Thyroid gland (tissue), 4 donors: ENCODE data around the gene CD300LG. TPM values are rescaled to one million over a fixed set of nuclear protein-coding genes. Genes with fewer than 3 reads are reported as not detected.

ENCODE experiments used
- DNase-seq, 2 donors: peaks; one replicate each; pipeline ENCODE4 v3.0.0-alpha.2; 2019
- H3K27ac ChIP-seq, 3 donors: fragments of 200-600 bp; sonication (generic); 1 replicate in 2 of 3; 2 replicates in 1 of 3; pipeline ENCODE4 v1.5.1; 2016 to 2019; ENCODE audit warnings: mild to moderate bottlenecking in 1 of 3, moderate library complexity in 1 of 3
- H3K27me3 ChIP-seq: fragments of 200-600 bp; sonication (generic); one replicate; pipeline ENCODE4 v1.5.1; 2019
- H3K36me3 ChIP-seq, 2 donors: fragments of 200-600 bp; sonication (generic); one replicate each; pipeline ENCODE4 v1.5.1; 2016 to 2019
- H3K4me1 ChIP-seq, 2 donors: fragments of 200-600 bp; sonication (generic); one replicate each; pipeline ENCODE4 v1.5.1; 2017 to 2019
- H3K4me3 ChIP-seq, 3 donors: fragments of 200-600 bp; sonication (generic); replicated peaks in 1 of 3; 1 replicate in 2 of 3; 2 replicates in 1 of 3; pipeline ENCODE4 v1.5.1; 2016; ENCODE audit warnings: mild to moderate bottlenecking in 1 of 3
- H3K9me3 ChIP-seq: fragments of 200-600 bp; sonication (generic); one replicate; pipeline ENCODE4 v1.5.1; 2017
- CTCF ChIP-seq, 6 experiments: fragments of 200-600 bp in 3 of 6; fragments of 450-650 bp in 3 of 6; sonication (generic) in 3 of 6; IDR thresholded peaks; one replicate each; pipeline ENCODE4 v1.5.1; 2016 to 2019; ENCODE audit warnings: antibody characterized with exemption in 6 of 6, mild to moderate bottlenecking in 2 of 6, inconsistent platforms in 1 of 6, moderate library complexity in 1 of 6
- POLR2A ChIP-seq, 2 donors: fragments of 450-650 bp; IDR thresholded peaks; one replicate each; pipeline ENCODE4 v1.6.1; 2017; ENCODE audit warnings: antibody characterized with exemption in 2 of 2, mild to moderate bottlenecking in 2 of 2, moderate library complexity in 1 of 2
- WGBS, 2 donors: methylation state at CpG; one replicate each; pipeline ENCODE4 v1.1.5; 2017; 5-methylcytosine and 5-hydroxymethylcytosine counted together
- intact Hi-C: fragments of 100-400 bp; cut with DNase I; formaldehyde crosslinking; loops from one replicate; pipeline ENCODE4 v1.15.1; 2023
- total RNA-seq, 4 donors: library from RNA; depleted of rRNA; stranded (reverse); fragments of >200 nt; gene quantifications; one replicate each; pipeline ENCODE4 v1.2.3, GENCODE V29; 2016

The CD300LG gene
- total RNA-seq, 4 donors from 2014 or later = 1.5 to 22.5 (median 2.2) TPM

GRCh38 chr17:43898446-43898845, 51.5 kb downstream of the CD300LG start:
- WGBS, 2 donors = 50 to 80% methylated on average over 1 of the region's 1 CpG
- H3K9me3 ChIP-seq = no peaks in the 10 kb centered on the region
- TF ChIP-seq POLR2A (IDR thresholded peaks at IDR 0.05) (no peak), CTCF (IDR thresholded peaks at IDR 0.05) (no peak)

GRCh38 chr17:43900183-43900857, 53.3 kb downstream of the CD300LG start:
- peak; percentile 86 to 87 for DNase-seq
- WGBS, 2 donors = 5 to 11% methylated on average over 7 to 10 of the region's 31 CpGs
- intact Hi-C loops = loop anchor here (10.0 kb wide), 1 partner anchor 224 kb away; the partner anchor contains the start of gene HDAC5
- TF ChIP-seq CTCF (IDR thresholded peaks at IDR 0.05) (no peak), POLR2A (IDR thresholded peaks at IDR 0.05) (no peak)
- Histone ChIP-seq H3K9me3 (no peaks in the 10 kb centered on the region), H3K36me3 (no peaks in the 10 kb centered on the region), H3K4me3 (peak overlapping the region in 2 of 3 donors; percentile 14 to 23), H3K27ac (no peak overlapping the region), H3K4me1 (peaks cover 7 to 17% of the 10 kb centered on the region in 2 donors), H3K27me3 (no peaks in the 10 kb centered on the region)

More at GRCh38 chr17:43898446-43898845, 51.5 kb downstream of the CD300LG start:
- Histone ChIP-seq H3K27me3 (no peaks in the 10 kb centered on the region), H3K4me1 (peaks cover 7 to 16% of the 10 kb centered on the region in 2 donors), H3K4me3 (no peak overlapping the region), H3K36me3 (no peaks in the 10 kb centered on the region), H3K27ac (no peak overlapping the region)
- no peak for DNase-seq
- intact Hi-C loops = no loop called here

GRCh38 chr17:43900858-43901754, 54.1 kb downstream of the CD300LG start:
- Histone ChIP-seq H3K36me3 (no peaks in the 10 kb centered on the region), H3K27ac (no peak overlapping the region), H3K4me1 (peaks cover 7 to 25% of the 10 kb centered on the region in 2 donors), H3K27me3 (no peaks in the 10 kb centered on the region), H3K9me3 (no peaks in the 10 kb centered on the region), H3K4me3 (peak overlapping the region in 1 of 3 donors; percentile 23)
- intact Hi-C loops = loop anchor here (10.0 kb wide), 1 partner anchor 224 kb away; the partner anchor contains the start of gene HDAC5
- TF ChIP-seq CTCF (IDR thresholded peaks at IDR 0.05) (no peak), POLR2A (IDR thresholded peaks at IDR 0.05) (no peak)
- 21 to 31% methylated on average over 11 to 12 of the region's 13 CpGs for WGBS, 2 donors
- no peak for DNase-seq

- intact Hi-C loops = loop anchor here (10.0 kb wide), 1 partner anchor 223 kb away; the partner anchor contains the start of gene HDAC5
- H3K27ac ChIP-seq = no peak overlapping the region
- DNase-seq = no peak
- H3K27me3 ChIP-seq = no peaks in the 10 kb centered on the region
- H3K36me3 ChIP-seq = no peaks in the 10 kb centered on the region
- H3K4me1 ChIP-seq = peaks cover 7 to 28% of the 10 kb centered on the region in 2 donors
- no peak for TF ChIP-seq CTCF (IDR thresholded peaks at IDR 0.05)
- TF ChIP-seq POLR2A (IDR thresholded peaks at IDR 0.05) = no peak
- WGBS, 2 donors = 61 to 63% methylated on average over 7 of the region's 7 CpGs
- no peak overlapping the region for H3K4me3 ChIP-seq
- no peaks in the 10 kb centered on the region for H3K9me3 ChIP-seq
These were observed 55.0 kb downstream of the CD300LG start for GRCh38 chr17:43901861-43902589.
